GM19463 (cell line): Measurements from ENCODE around the gene SDSL.

Experiments used
- ATAC-seq: cut with Tn5 transposase; IDR thresholded peaks from one replicate; pipeline ENCODE4 v1.9.1; 2021; ENCODE audit warnings: mild to moderate bottlenecking, moderate library complexity; ENCODE audit not compliant: unreplicated experiment

Gene SDSL

DNA sequence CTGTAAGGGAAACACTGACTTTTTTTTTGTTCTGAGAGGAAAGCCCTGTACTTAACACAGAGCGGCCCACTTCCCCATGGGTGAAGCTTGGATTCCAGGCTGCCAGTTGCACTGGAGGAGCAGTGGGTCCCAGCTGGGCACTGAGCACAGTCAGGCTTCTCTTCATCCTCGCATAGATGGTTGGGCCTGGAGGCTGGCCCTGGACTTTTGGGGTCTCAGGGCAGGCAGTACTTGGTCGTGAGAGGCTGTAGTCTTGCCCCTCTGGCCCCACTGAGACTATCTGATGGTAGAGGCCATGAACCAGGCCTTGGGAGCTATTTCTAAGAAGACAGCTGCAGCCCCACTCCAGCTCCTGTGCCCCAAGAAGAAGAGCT is 55.6 kb downstream of the SDSL start:
- ATAC-seq: no peak

DNA sequence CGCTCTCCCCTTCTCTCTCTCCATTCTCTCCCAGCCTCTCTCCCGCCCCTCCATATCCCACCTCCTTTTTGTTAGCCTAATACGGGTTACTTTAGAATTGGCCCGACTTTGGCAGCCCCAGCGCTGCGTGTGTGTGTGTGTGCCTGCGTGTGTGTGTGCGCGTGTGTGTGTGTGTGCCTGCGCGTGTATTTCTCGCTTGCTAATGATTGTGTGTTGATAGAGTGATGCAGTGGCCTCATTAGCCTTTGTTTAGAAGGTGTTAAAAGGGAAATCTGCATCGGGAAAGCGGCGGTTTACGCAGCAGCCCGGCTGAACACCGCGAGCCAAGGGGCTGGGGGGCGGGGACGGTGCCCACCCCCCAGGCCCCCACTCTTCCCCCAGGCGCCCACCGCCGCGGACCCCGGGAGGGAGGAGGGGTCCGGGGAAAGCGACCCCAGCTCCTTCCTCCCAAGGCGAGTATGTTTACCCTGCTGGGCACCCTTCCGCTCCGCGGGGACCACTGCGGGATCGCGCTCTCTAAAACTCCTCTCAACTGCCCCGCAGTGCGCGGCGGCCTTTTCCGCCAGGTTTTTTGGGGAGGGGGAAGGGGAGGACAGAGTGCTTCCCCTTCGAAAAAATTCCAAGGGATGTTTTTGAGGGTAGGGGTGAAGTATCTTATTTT is 56.3 kb downstream of the SDSL start:
- ATAC-seq: no peak

DNA sequence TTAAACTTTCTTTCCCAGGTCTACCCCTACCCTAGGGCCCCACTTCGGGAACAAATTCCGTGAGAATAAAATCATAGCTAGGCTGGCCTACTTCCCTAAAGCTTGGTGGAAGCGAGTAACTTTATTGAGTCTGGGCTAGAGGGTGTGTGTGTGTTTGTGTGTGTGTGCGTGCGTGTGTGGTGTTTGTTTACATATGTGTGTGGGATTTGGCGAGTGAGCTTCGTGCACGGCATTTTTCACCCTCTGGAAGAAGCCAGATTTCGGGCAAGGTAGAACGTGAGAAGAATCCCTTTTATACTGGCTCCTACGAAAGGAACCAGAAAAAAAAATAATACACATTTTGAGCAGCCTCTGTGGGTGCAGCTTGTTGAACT is 57.0 kb downstream of the SDSL start:
- no peak for ATAC-seq

DNA sequence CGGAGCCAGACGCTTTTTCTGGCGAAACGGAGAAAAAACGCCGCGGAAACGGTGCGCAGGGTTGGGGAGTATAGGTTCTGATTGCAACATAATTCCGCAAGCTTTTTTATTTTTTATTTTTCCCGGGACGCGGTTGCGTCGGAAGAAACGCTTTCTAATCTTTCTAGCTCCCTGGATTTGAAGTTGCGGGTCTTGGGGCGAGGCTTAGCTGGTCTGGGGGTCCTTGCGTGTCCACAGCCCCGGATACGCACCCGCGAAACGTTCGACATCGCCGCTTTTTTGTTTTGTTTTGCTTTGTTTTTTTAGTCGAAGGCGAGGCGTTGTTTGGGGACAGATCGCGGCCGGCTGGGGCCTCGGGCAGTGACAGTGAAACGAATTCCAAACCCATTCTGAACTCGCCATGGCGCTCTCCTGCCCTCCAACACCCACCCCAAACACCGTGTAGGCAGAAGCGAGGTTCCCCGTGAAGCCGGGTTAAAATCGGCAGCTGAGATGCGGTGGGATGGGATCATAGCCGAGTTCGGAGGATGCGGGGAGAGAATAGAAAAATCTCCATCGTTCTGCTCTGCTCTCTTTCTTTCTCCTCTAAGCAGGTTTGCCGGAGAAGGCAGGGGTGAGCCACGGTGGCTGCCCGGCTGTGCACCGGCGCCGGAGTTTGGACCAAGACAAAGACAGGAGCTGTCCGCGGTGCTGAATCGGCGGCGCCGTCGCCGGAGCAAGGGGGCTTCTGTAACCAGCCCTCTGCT is 57.6 kb downstream of the SDSL start:
- no peak for ATAC-seq

DNA sequence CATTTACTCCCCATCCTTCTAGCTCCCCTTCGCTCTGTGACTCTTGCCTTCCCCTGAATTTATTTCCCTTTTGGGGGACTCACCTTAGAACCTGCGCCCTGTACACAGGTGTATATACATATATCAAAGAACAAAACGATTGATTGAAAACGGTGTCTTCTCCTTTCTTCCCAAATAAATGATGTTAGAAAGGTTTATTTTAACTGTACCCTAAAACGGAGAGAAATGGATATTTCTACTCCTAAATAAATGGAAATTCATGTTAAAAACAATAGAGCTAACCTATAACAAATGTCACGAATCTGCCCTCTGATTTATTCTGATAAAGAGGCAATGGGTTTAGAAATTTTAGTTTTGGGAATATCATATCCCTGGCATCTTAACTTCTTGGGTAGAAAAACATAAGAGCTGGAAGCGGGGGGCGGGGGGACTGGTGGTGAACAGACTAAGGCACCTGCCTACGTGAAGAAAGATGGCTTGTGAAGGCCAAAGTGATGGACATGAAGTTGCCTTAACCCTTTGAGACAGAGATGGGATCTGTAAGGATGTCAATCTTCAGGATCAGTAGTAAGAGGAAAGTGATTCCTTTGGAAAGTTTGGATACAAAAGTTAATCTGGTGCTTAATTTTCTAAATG is 58.3 kb downstream of the SDSL start:
- ATAC-seq: no peak

DNA sequence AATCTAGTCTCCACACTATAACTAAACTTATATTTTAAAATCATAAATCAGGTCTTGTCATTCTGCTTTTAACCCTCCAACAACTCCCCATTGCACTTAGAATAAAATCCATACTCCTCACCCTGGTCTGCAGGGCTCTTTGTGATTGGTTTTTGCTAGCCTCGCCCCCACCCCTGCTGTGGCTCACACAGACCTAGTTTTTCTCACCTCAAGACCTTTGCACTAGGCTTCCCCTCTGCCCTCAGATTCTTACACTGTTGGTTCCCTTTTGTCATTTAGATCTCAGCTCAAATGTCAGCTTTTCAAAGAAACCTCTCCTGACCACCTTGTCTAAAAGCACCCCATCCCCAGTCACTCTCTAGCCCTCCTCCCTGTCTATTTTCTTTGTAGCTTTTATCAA is 60.2 kb downstream of the SDSL start:
- no peak for ATAC-seq

DNA sequence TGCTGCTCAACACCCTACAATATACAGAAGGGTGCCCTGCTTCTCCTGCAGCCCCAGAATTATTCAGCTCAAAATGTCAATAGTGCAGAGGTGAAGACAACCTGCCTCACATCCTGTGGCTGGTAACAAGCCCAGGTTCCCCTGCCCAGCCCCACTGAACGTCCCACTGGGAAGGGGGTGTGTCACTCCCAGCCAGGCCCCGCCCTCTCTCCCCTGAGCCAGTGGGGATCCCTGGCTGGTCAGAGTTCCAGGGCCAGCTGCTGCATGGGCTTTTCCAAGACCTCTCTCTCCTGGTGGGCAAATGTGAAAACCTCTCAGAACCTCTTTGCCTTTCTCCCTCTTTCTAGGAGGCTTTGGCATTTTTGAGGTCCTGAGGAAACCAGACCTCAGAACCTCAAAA is 63.1 kb downstream of the SDSL start:
- ATAC-seq: no peak

DNA sequence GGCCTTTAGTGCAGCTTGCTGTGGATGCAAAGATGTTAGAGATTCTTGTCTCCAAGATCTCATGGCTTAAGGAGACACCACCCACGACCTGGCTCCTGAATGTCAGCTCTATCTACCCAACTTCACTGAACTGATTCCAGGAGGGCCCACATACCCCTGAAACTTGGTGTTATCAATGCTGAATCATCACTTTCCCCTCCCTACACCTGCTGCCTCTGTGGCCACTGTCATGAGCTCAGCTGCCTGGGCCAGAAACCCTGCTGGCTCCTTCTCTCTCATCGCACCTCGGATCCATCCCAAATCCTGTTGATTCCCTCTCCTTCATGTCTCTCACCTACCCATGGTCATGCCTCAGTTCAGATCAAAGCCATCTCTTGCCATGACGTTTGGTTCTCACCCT is 64.5 kb downstream of the SDSL start:
- ATAC-seq: no peak
